Measurements from ENCODE around the gene KCNK16. TPM values are rescaled to one million over a fixed set of nuclear protein-coding genes. Genes with fewer than 3 reads are reported as not detected.

KCNK16 gene
- total and polyA plus RNA-seq, 2 of the 13 experiments (the other 11 are each of a cell fraction or from before 2014, with no cell fraction given), result not detected

GRCh38 chr6:39343396-39343870, 20.9 kb upstream of the KCNK16 start (continued):
- no peak for TF ChIP-seq ZNF724P (CRISPR knock-in tag; IDR thresholded peaks at IDR 0.05; ENCODE audit: borderline replicate concordance)
- no peak for TF ChIP-seq ZNF343 (CRISPR knock-in tag; IDR thresholded peaks at IDR 0.05)
- TF ChIP-seq TFE3 (CRISPR knock-in tag; IDR thresholded peaks at IDR 0.05), result no peak
- TF ChIP-seq ZFP91 (CRISPR knock-in tag; IDR thresholded peaks at IDR 0.05; ENCODE audit: borderline replicate concordance), result no peak

- WGBS (ENCODE audit: low lambda C conversion rate), result 25% methylated on average over 14 of the region's 14 CpGs
- no peak for ATAC-seq
- no peak for DNase-seq (ENCODE audit: low spot score)
- no TSS peak for BruUV-seq (replicated peaks)
- Histone ChIP-seq H3K4me3 (replicated peaks in 1 of 3; ENCODE audit: insufficient read depth in 1 of 3, low read depth in 2 of 3, low read length in 3 of 3) (no peak overlapping the region), H3K9me3 (ENCODE audit: low read length) (no peaks in the 10 kb centered on the region), H3K4me2 (ENCODE audit: low read depth, low read length) (no peak overlapping the region), H3K27me3 (ENCODE audit: control insufficient read depth in 1 of 2, insufficient read depth in 2 of 2, low read length in 2 of 2) (no peaks in the 10 kb centered on the region; a peak in 1 of 5 replicates), H3K36me3 (replicated peaks in 1 of 2; ENCODE audit: control insufficient read depth in 1 of 2, insufficient read depth in 2 of 2, low read length in 2 of 2) (no peaks in the 10 kb centered on the region), H3K27ac (ENCODE audit: extremely low read length, insufficient read depth, low read length) (no peak overlapping the region), H3K79me2 (ENCODE audit: insufficient read depth, low read length) (no peaks in the 10 kb centered on the region), H2AFZ (ENCODE audit: low read length) (no peak overlapping the region), H4K20me1 (ENCODE audit: insufficient read depth, low read length) (no peaks in the 10 kb centered on the region), H3K4me1 (ENCODE audit: insufficient read depth, low read length) (no peaks in the 10 kb centered on the region), H3K9ac (ENCODE audit: insufficient read depth, low read depth, low read length) (no peak overlapping the region)
- intact Hi-C loops (cut with micrococcal nuclease; ENCODE audit: unreplicated experiment), result no loop called here
- POLR2A ChIA-PET, result no interaction called here
- FAIRE-seq, result no peak
- CTCF ChIA-PET (ENCODE audit: low intra/inter-chr PET ratio, low total read pairs), result no interaction called here
- in situ Hi-C loops (cut with HindIII; ENCODE audit: extremely low pct_ligation_motif_present, low pct_unique_long_range_greater_than_20kb), result no loop called here
- TF ChIP-seq ZNF816 (CRISPR knock-in tag; IDR thresholded peaks at IDR 0.05; ENCODE audit: borderline replicate concordance), result no peak
- TF ChIP-seq ERF (CRISPR knock-in tag; IDR thresholded peaks at IDR 0.05), result no peak
- no peak for TF ChIP-seq ZMAT3 (CRISPR knock-in tag; conservative IDR thresholded peaks at IDR 0.05)
- no peak for TF ChIP-seq ZNF460 (CRISPR knock-in tag; IDR thresholded peaks at IDR 0.05; ENCODE audit: borderline replicate concordance)
- TF ChIP-seq KDM3A (CRISPR knock-in tag; IDR thresholded peaks at IDR 0.05; ENCODE audit: low read depth), result no peak
- TF ChIP-seq KMT2A (CRISPR knock-in tag; IDR thresholded peaks at IDR 0.05), result no peak
- no peak for TF ChIP-seq ARNT2 (CRISPR knock-in tag; IDR thresholded peaks at IDR 0.05; ENCODE audit: low read depth)
- TF ChIP-seq ZNF766 (CRISPR knock-in tag; IDR thresholded peaks at IDR 0.05; ENCODE audit: borderline replicate concordance), result no peak
- TF ChIP-seq ZFP36 (IDR thresholded peaks at IDR 0.05; ENCODE audit: borderline replicate concordance, low read depth, low read length, partially characterized antibody), result no peak
- TF ChIP-seq ZBTB43 (CRISPR knock-in tag; conservative IDR thresholded peaks at IDR 0.05), result no peak
- TF ChIP-seq ZBTB1 (CRISPR knock-in tag; IDR thresholded peaks at IDR 0.05; ENCODE audit: borderline replicate concordance), result no peak
- TF ChIP-seq PAF1 (CRISPR knock-in tag; IDR thresholded peaks at IDR 0.05), result no peak
Measured at GRCh38 chr6:39342692-39343395, 20.3 kb upstream of the KCNK16 start.

All from HepG2 (cell line).